GM23248 (cell line): Measurements from ENCODE around the gene NDUFAF2. TPM values are rescaled to one million over a fixed set of nuclear protein-coding genes. Genes with fewer than 3 reads are reported as not detected.

Experiments used
- DNase-seq: peaks from one replicate; pipeline ENCODE4 v3.0.0-alpha.2; 2015
- H2AFZ ChIP-seq: fragments of 200-600 bp; sonication (generic); 2 replicates; pipeline ENCODE4 v1.6.1; 2016; ENCODE audit warnings: antibody characterized with exemption
- H3F3A ChIP-seq: fragments of 200-600 bp; sonication (generic); 2 replicates; pipeline ENCODE4 v1.6.1; 2016; ENCODE audit warnings: mild to moderate bottlenecking, antibody characterized with exemption, mixed run types; ENCODE audit not compliant: insufficient read depth
- H3K27ac ChIP-seq: fragments of 200-600 bp; sonication (generic); 2 replicates; pipeline ENCODE4 v1.5.1; 2016; ENCODE audit warnings: mild to moderate bottlenecking
- H3K27me3 ChIP-seq: fragments of 200-600 bp; sonication (generic); replicated peaks from 2 replicates; pipeline ENCODE4 v1.6.1; 2016; ENCODE audit warnings: mild to moderate bottlenecking; ENCODE audit not compliant: insufficient read depth
- H3K36me3 ChIP-seq: fragments of 200-600 bp; sonication (generic); 2 replicates; pipeline ENCODE4 v1.6.1; 2016; ENCODE audit warnings: low read depth, mild to moderate bottlenecking
- H3K4me1 ChIP-seq: fragments of 200-600 bp; sonication (generic); 2 replicates; pipeline ENCODE4 v1.6.1; 2016; ENCODE audit warnings: mild to moderate bottlenecking; ENCODE audit not compliant: insufficient read depth
- H3K4me2 ChIP-seq: fragments of 200-600 bp; sonication (generic); one replicate; pipeline ENCODE4 v1.6.1; 2016; ENCODE audit warnings: mild to moderate bottlenecking; ENCODE audit not compliant: unreplicated experiment
- H3K4me3 ChIP-seq: fragments of 200-600 bp; sonication (generic); 2 replicates; pipeline ENCODE4 v1.5.1; 2016; ENCODE audit warnings: mild to moderate bottlenecking
- H3K79me2 ChIP-seq: fragments of 200-600 bp; sonication (generic); 2 replicates; pipeline ENCODE4 v1.6.1; 2016; ENCODE audit warnings: mild to moderate bottlenecking; ENCODE audit not compliant: insufficient read depth
- H3K9ac ChIP-seq: fragments of 200-600 bp; sonication (generic); 2 replicates; pipeline ENCODE4 v1.6.1; 2016; ENCODE audit warnings: mild to moderate bottlenecking
- H3K9me2 ChIP-seq: fragments of 200-600 bp; sonication (generic); 2 replicates; pipeline ENCODE4 v1.6.1; 2016; ENCODE audit warnings: mixed run types, mild to moderate bottlenecking, moderate library complexity; ENCODE audit not compliant: insufficient read depth
- H3K9me3 ChIP-seq: fragments of 200-600 bp; sonication (generic); one replicate; pipeline ENCODE4 v1.6.1; 2017; ENCODE audit warnings: low read depth
- H4K20me1 ChIP-seq: fragments of 200-600 bp; sonication (generic); 2 replicates; pipeline ENCODE4 v1.6.0; 2016; ENCODE audit not compliant: insufficient read depth
- EZH2 ChIP-seq: fragments of 200-600 bp; sonication (generic); IDR thresholded peaks from 2 replicates; pipeline ENCODE4 v1.6.1; 2018; ENCODE audit warnings: antibody characterized with exemption, mild to moderate bottlenecking; ENCODE audit not compliant: insufficient read depth, poor library complexity, severe bottlenecking
- EZH2phosphoT487 ChIP-seq: fragments of 200-600 bp; sonication (generic); IDR thresholded peaks from 2 replicates; pipeline ENCODE4 v1.6.1; 2018; ENCODE audit warnings: antibody characterized with exemption, moderate library complexity, mild to moderate bottlenecking, low read depth; ENCODE audit not compliant: insufficient read depth
- WGBS, 2 experiments: methylation state at CpG; one replicate each; pipeline ENCODE4 v1.1.6; 2015 to 2017; ENCODE audit warnings: low lambda C conversion rate in 2 of 2, low coverage in 1 of 2; ENCODE audit errors: missing lambda C conversion rate in 2 of 2; 5-methylcytosine and 5-hydroxymethylcytosine counted together
- in situ Hi-C: fragments of 300-500 bp; cut with MboI; formaldehyde crosslinking; loops from 2 replicates; pipeline ENCODE4 v1.15.0; 2020
- polyA plus RNA-seq: library from polyadenylated mRNA; unstranded; fragments of >200 nt; fragmentation: Nextera tagmentation; extraction: Ambion mirVana; gene quantifications from 2 replicates; pipeline ENCODE4 v1.2.1, GENCODE V29; 2016
- total RNA-seq: library from RNA; depleted of rRNA; stranded (reverse); fragments of >200 nt; shearing (Covaris generic); gene quantifications from 2 replicates; pipeline ENCODE4 v1.2.3, GENCODE V29; 2014

Gene NDUFAF2
- total and polyA plus RNA-seq, 2 experiments from 2014 or later = 28.9 to 67.0 TPM

DNA sequence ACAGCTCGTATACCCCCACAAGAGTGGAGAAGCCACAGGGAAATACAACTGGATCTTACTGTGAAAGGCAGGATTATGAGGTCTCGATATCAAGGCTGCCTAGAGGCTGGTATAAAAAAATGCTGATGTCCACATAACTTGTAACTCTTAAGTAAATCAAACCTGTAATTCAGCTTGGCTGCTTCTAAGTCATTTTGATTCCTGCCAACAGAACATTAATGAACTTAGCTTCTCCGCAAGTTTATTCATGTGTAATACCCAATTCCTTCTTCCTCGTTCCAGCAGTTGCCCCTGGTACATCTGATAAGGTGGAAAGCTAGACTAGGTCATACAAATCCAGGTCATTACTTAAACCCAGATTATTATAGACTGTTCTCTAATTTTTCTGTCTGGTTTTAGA lies 233.7 kb downstream of the NDUFAF2 start:
- in situ Hi-C loops = no loop called here
- no peaks in the 10 kb centered on the region for H3K9me3 ChIP-seq

DNA sequence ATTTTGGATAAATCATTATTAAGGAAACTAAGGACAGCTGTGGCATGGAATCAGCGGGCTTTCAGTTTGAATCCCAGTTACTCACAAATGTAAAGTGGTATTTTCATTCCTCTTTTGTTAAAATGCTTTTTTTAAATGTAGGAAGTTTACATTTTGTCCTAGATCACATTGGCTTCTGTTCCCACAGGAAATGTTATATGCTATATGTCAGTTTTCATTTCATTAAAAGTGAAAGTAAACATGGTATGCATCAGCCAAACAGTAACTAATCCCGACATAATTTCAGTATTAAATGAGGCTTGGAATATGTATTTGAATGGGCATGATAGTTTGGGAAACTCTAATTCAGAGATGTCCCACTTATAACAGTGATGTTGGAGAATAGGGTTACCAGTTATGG lies 235.9 kb downstream of the NDUFAF2 start:
- H2AFZ ChIP-seq = peak overlapping the region; percentile 93
- peak overlapping the region; percentile 84 for H3K4me2 ChIP-seq
- in situ Hi-C loops = no loop called here
- peak; percentile 11 for DNase-seq
- peaks cover 13% of the 10 kb centered on the region; the same call in 1 of the 2 replicates for H3K4me1 ChIP-seq
- H3K27ac ChIP-seq = no peak overlapping the region
- H3K36me3 ChIP-seq = no peaks in the 10 kb centered on the region
- H3K9ac ChIP-seq = peak overlapping the region; percentile 76
- TF ChIP-seq EZH2 (no peak), EZH2phosphoT487 (no peak)
- H3K9me3 ChIP-seq = no peaks in the 10 kb centered on the region
- no peaks in the 10 kb centered on the region for H3K27me3 ChIP-seq
- WGBS, 2 experiments = 46 to 53% methylated on average over 2 of the region's 2 CpGs
- H3F3A ChIP-seq = no peaks in the 10 kb centered on the region
- no peaks in the 10 kb centered on the region for H3K79me2 ChIP-seq
- H3K9me2 ChIP-seq = no peaks in the 10 kb centered on the region
- H4K20me1 ChIP-seq = no peaks in the 10 kb centered on the region
- H3K4me3 ChIP-seq = peak overlapping the region; percentile 71

More for the DNA sequence above, 233.7 kb downstream of the NDUFAF2 start:
- Histone ChIP-seq H4K20me1 (no peaks in the 10 kb centered on the region), H3K36me3 (no peaks in the 10 kb centered on the region), H3K9me2 (no peaks in the 10 kb centered on the region), H3K27ac (no peak overlapping the region), H2AFZ (no peak overlapping the region), H3K4me1 (no peaks in the 10 kb centered on the region), H3K9ac (no peak overlapping the region), H3F3A (no peaks in the 10 kb centered on the region), H3K4me2 (no peak overlapping the region), H3K79me2 (no peaks in the 10 kb centered on the region), H3K4me3 (no peak overlapping the region), H3K27me3 (no peaks in the 10 kb centered on the region)
- no peak for DNase-seq
- WGBS, 2 experiments = 79 to 81% methylated on average over 4 of the region's 4 CpGs
- no peak for TF ChIP-seq EZH2
- no peak for TF ChIP-seq EZH2phosphoT487

DNA sequence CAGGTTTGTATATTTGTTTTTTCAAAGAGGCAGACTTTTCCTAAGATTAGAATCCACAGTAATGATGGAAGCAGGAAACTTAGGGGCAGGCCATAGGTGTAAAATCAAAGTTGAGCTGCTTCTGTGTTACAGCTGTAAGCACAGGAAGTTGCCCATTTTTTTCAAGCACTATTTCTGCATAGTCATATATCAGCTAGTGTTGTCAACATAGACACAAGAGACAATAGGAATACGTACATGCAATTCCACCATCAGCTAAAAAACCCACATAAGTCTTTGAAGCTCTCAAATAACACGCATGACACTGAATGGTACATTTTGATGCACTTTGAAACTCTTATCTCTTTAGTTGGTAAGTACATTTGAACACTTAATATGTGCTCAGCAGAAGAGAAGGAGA lies 237.4 kb downstream of the NDUFAF2 start:
- Histone ChIP-seq H3K4me1 (peaks cover 13% of the 10 kb centered on the region; the same call in 1 of the 2 replicates), H3K79me2 (no peaks in the 10 kb centered on the region), H3K4me2 (no peak overlapping the region), H2AFZ (no peak overlapping the region), H3K27me3 (no peaks in the 10 kb centered on the region), H3K9me2 (no peaks in the 10 kb centered on the region), H3K27ac (no peak overlapping the region), H3K9me3 (no peaks in the 10 kb centered on the region), H3K9ac (no peak overlapping the region), H3K4me3 (no peak overlapping the region), H4K20me1 (no peaks in the 10 kb centered on the region), H3F3A (no peaks in the 10 kb centered on the region), H3K36me3 (no peaks in the 10 kb centered on the region)
- in situ Hi-C loops = no loop called here
- DNase-seq = no peak
- 95 to 97% methylated on average over 2 of the region's 2 CpGs for WGBS, 2 experiments
- TF ChIP-seq EZH2phosphoT487 = no peak
- TF ChIP-seq EZH2 = no peak

- Histone ChIP-seq H3K9ac (no peak overlapping the region), H3K27me3 (no peaks in the 10 kb centered on the region), H3K36me3 (no peaks in the 10 kb centered on the region), H3K9me3 (no peaks in the 10 kb centered on the region), H3K4me1 (peaks cover 13% of the 10 kb centered on the region; the same call in 1 of the 2 replicates), H3K4me2 (no peak overlapping the region), H3K4me3 (no peak overlapping the region), H3K27ac (no peak overlapping the region), H3K9me2 (no peaks in the 10 kb centered on the region), H3K79me2 (no peaks in the 10 kb centered on the region), H2AFZ (no peak overlapping the region), H4K20me1 (no peaks in the 10 kb centered on the region), H3F3A (no peaks in the 10 kb centered on the region)
- no peak for DNase-seq
- TF ChIP-seq EZH2phosphoT487 = no peak
- TF ChIP-seq EZH2 = no peak
- in situ Hi-C loops = no loop called here
- WGBS, 2 experiments = 93 to 96% methylated on average over 1 of the region's 1 CpG
Measured at GRCh38 chr5:61183538-61183937, 238.5 kb downstream of the NDUFAF2 start.

- TF ChIP-seq EZH2phosphoT487 (no peak), EZH2 (no peak)
- DNase-seq = peak; percentile 33
- peak overlapping the region; percentile 24 for H3K4me2 ChIP-seq
Measured at GRCh38 chr5:61184708-61185107, 239.7 kb downstream of the NDUFAF2 start.

More at GRCh38 chr5:61184708-61185107, 239.7 kb downstream of the NDUFAF2 start:
- 52 to 54% methylated on average over 2 of the region's 2 CpGs for WGBS, 2 experiments
- Histone ChIP-seq H4K20me1 (no peaks in the 10 kb centered on the region), H3K36me3 (no peaks in the 10 kb centered on the region), H3K4me1 (peaks cover 13% of the 10 kb centered on the region; the same call in 1 of the 2 replicates), H3K79me2 (no peaks in the 10 kb centered on the region), H2AFZ (peak overlapping the region; percentile 34), H3K27ac (no peak overlapping the region), H3K9ac (no peak overlapping the region), H3K9me3 (no peaks in the 10 kb centered on the region), H3F3A (no peaks in the 10 kb centered on the region), H3K9me2 (no peaks in the 10 kb centered on the region), H3K27me3 (no peaks in the 10 kb centered on the region), H3K4me3 (no peak overlapping the region)
- in situ Hi-C loops = no loop called here
